Liver (tissue), 3 donors: Measurements from ENCODE around the gene NUDT22.

Experiments used
- EGR1 ChIP-seq, 2 donors: IDR thresholded peaks; 2 replicates each; pipeline ENCODE4 v1.6.1; 2016 to 2018; ENCODE audit warnings: antibody characterized with exemption in 2 of 2, low read depth in 2 of 2
- FOXA1 ChIP-seq: IDR thresholded peaks from 2 replicates; pipeline ENCODE4 v1.6.1; 2016; ENCODE audit warnings: antibody characterized with exemption
- FOXA2 ChIP-seq: IDR thresholded peaks from 2 replicates; pipeline ENCODE4 v1.6.1; 2016; ENCODE audit warnings: antibody characterized with exemption
- HNF4A ChIP-seq, 2 donors: conservative IDR thresholded peaks; 2 replicates each; pipeline ENCODE4 v1.6.1; 2016; ENCODE audit warnings: antibody characterized with exemption in 2 of 2, mild to moderate bottlenecking in 2 of 2
- JUND ChIP-seq, 2 donors: IDR thresholded peaks; 2 replicates each; pipeline ENCODE4 v1.6.1; 2016; ENCODE audit warnings: antibody characterized with exemption in 2 of 2
- RAD21 ChIP-seq, 2 donors: IDR thresholded peaks; 2 replicates each; pipeline ENCODE4 v1.6.1; 2016; ENCODE audit warnings: antibody characterized with exemption in 2 of 2, mild to moderate bottlenecking in 2 of 2
- RXRA ChIP-seq, 2 donors: IDR thresholded peaks; 2 replicates each; pipeline ENCODE4 v1.6.1; 2017 to 2018; ENCODE audit warnings: antibody characterized with exemption in 2 of 2, mild to moderate bottlenecking in 1 of 2
- SP1 ChIP-seq: IDR thresholded peaks from 2 replicates; pipeline ENCODE4 v1.6.1; 2018; ENCODE audit warnings: antibody characterized with exemption, mild to moderate bottlenecking
- TAF1 ChIP-seq: conservative IDR thresholded peaks from 2 replicates; pipeline ENCODE4 v1.6.1; 2016; ENCODE audit warnings: antibody characterized with exemption, mild to moderate bottlenecking
- YY1 ChIP-seq: IDR thresholded peaks from 2 replicates; pipeline ENCODE4 v1.6.1; 2016; ENCODE audit warnings: antibody characterized with exemption, mild to moderate bottlenecking
- TF ChIP-seq, protein P1 (sequence below): IDR thresholded peaks from 2 replicates; pipeline ENCODE4 v1.6.1; 2016; ENCODE audit warnings: antibody characterized with exemption
- TF ChIP-seq, protein P2 (sequence below): fragments of 150-350 bp; IDR thresholded peaks from 2 replicates; pipeline ENCODE4 v1.5.1; 2017; ENCODE audit warnings: improper control_type of control experiment, low read depth, low read length; ENCODE audit not compliant: missing input control
- TF ChIP-seq, protein P3 (sequence below): IDR thresholded peaks from 2 replicates; pipeline ENCODE4 v1.6.1; 2016; ENCODE audit warnings: antibody characterized with exemption
- TF ChIP-seq, protein P4 (sequence below): IDR thresholded peaks from 2 replicates; pipeline ENCODE4 v1.6.1; 2016; ENCODE audit warnings: antibody characterized with exemption, mild to moderate bottlenecking
- donor health status: healthy.
- donor health status: healthy.

DNA sequence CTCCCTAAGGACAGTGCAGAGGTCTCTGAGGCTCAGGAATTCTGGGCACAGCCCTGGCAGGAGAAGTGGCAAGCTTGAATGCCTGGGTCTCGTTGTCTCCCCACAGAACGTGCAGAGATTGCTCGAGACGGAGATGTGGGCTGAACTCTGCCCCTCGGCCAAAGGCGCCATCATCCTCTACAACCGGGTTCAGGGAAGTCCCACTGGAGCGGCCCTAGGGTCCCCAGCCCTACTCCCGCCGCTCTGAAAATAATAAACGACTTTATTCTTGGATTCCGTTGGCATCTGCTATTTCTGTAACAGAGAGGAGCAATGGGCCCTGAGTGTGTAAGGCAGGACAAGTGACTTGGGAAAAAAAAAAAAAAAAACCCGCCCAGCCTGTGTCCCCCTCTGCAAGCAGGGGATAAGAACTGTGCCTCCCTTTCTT, 3.7 kb downstream of the NUDT22 start:
- TF ChIP-seq, protein P1, sequence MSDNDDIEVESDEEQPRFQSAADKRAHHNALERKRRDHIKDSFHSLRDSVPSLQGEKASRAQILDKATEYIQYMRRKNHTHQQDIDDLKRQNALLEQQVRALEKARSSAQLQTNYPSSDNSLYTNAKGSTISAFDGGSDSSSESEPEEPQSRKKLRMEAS: no peak
- TF ChIP-seq, protein P2, sequence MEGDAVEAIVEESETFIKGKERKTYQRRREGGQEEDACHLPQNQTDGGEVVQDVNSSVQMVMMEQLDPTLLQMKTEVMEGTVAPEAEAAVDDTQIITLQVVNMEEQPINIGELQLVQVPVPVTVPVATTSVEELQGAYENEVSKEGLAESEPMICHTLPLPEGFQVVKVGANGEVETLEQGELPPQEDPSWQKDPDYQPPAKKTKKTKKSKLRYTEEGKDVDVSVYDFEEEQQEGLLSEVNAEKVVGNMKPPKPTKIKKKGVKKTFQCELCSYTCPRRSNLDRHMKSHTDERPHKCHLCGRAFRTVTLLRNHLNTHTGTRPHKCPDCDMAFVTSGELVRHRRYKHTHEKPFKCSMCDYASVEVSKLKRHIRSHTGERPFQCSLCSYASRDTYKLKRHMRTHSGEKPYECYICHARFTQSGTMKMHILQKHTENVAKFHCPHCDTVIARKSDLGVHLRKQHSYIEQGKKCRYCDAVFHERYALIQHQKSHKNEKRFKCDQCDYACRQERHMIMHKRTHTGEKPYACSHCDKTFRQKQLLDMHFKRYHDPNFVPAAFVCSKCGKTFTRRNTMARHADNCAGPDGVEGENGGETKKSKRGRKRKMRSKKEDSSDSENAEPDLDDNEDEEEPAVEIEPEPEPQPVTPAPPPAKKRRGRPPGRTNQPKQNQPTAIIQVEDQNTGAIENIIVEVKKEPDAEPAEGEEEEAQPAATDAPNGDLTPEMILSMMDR: no peak
- TF ChIP-seq EGR1 (IDR thresholded peaks at IDR 0.05; ENCODE audit: low read depth in 2 of 2) (no peak), TAF1 (no peak), RAD21 (IDR thresholded peaks at IDR 0.05) (no peak), RXRA (IDR thresholded peaks at IDR 0.05) (no peak), JUND (IDR thresholded peaks at IDR 0.05) (no peak), HNF4A (conservative IDR thresholded peaks at IDR 0.05) (no peak), FOXA2 (no peak), SP1 (no peak), FOXA1 (no peak), YY1 (no peak)
- TF ChIP-seq, protein P3, sequence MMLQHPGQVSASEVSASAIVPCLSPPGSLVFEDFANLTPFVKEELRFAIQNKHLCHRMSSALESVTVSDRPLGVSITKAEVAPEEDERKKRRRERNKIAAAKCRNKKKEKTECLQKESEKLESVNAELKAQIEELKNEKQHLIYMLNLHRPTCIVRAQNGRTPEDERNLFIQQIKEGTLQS: no peak
- TF ChIP-seq, protein P4, sequence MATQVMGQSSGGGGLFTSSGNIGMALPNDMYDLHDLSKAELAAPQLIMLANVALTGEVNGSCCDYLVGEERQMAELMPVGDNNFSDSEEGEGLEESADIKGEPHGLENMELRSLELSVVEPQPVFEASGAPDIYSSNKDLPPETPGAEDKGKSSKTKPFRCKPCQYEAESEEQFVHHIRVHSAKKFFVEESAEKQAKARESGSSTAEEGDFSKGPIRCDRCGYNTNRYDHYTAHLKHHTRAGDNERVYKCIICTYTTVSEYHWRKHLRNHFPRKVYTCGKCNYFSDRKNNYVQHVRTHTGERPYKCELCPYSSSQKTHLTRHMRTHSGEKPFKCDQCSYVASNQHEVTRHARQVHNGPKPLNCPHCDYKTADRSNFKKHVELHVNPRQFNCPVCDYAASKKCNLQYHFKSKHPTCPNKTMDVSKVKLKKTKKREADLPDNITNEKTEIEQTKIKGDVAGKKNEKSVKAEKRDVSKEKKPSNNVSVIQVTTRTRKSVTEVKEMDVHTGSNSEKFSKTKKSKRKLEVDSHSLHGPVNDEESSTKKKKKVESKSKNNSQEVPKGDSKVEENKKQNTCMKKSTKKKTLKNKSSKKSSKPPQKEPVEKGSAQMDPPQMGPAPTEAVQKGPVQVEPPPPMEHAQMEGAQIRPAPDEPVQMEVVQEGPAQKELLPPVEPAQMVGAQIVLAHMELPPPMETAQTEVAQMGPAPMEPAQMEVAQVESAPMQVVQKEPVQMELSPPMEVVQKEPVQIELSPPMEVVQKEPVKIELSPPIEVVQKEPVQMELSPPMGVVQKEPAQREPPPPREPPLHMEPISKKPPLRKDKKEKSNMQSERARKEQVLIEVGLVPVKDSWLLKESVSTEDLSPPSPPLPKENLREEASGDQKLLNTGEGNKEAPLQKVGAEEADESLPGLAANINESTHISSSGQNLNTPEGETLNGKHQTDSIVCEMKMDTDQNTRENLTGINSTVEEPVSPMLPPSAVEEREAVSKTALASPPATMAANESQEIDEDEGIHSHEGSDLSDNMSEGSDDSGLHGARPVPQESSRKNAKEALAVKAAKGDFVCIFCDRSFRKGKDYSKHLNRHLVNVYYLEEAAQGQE: no peak
